GM12878 (cell line): ENCODE measurements around the gene IFRD2. TPM values are rescaled to one million over a fixed set of nuclear protein-coding genes. Genes with fewer than 3 reads are reported as not detected.

ENCODE experiments used
- BMI1 ChIP-seq: fragments of 450-650 bp; IDR thresholded peaks from 2 replicates; pipeline ENCODE4 v1.6.1; 2016; ENCODE audit warnings: mild to moderate bottlenecking, moderate library complexity, borderline replicate concordance
- CEBPB ChIP-seq, 2 experiments: fragments of 150-350 bp in 1 of 2; IDR thresholded peaks; 2 replicates each; pipeline ENCODE4 v1.6.1; 2012 to 2014; ENCODE audit warnings: low read depth in 2 of 2, low read length in 2 of 2, borderline replicate concordance in 1 of 2, inconsistent platforms in 1 of 2
- ELK1 ChIP-seq: IDR thresholded peaks from 2 replicates; pipeline ENCODE4 v1.6.1; 2012; ENCODE audit warnings: low read depth, low read length, improper control_type of control experiment
- FOS ChIP-seq: IDR thresholded peaks from 3 replicates; pipeline ENCODE4 v1.6.1; 2011; ENCODE audit warnings: borderline replicate concordance; ENCODE audit not compliant: insufficient read length; ENCODE audit errors: extremely low read depth
- GATAD2B ChIP-seq: fragments of 450-650 bp; conservative IDR thresholded peaks from 2 replicates; pipeline ENCODE4 v1.6.1; 2017; ENCODE audit warnings: low read depth, mild to moderate bottlenecking, moderate library complexity
- LARP7 ChIP-seq: fragments of 450-650 bp; IDR thresholded peaks from 2 replicates; pipeline ENCODE4 v1.6.1; 2017; ENCODE audit warnings: mild to moderate bottlenecking
- NFYA ChIP-seq: IDR thresholded peaks from 2 replicates; pipeline ENCODE4 v1.6.1; 2011; ENCODE audit warnings: low read depth, mild to moderate bottlenecking, low read length, improper control_type of control experiment, borderline replicate concordance
- POLR2AphosphoS2 ChIP-seq: IDR thresholded peaks from 2 replicates; pipeline ENCODE4 v1.6.1; 2011; ENCODE audit warnings: low read depth, mild to moderate bottlenecking, low read length, improper control_type of control experiment, moderate library complexity
- POU2F2 ChIP-seq: IDR thresholded peaks from 3 replicates; pipeline ENCODE4 v1.6.1; 2011; ENCODE audit warnings: low read depth, mild to moderate bottlenecking, low read length, borderline replicate concordance
- RAD21 ChIP-seq: IDR thresholded peaks from 2 replicates; pipeline ENCODE4 v1.6.1; 2011; ENCODE audit warnings: mild to moderate bottlenecking, low read depth, low read length, moderate library complexity; ENCODE audit not compliant: insufficient read depth
- STAT3 ChIP-seq: IDR thresholded peaks from 2 replicates; pipeline ENCODE4 v1.6.1; 2011; ENCODE audit warnings: low read depth, low read length, improper control_type of control experiment
- SUPT20H ChIP-seq: IDR thresholded peaks from 2 replicates; pipeline ENCODE4 v1.6.1; 2011; ENCODE audit warnings: low read depth, mild to moderate bottlenecking, low read length, moderate library complexity, borderline replicate concordance; ENCODE audit not compliant: control insufficient read depth
- ZBED1 ChIP-seq: IDR thresholded peaks from 2 replicates; pipeline ENCODE4 v1.6.1; 2016; ENCODE audit warnings: borderline replicate concordance
- ZNF24 ChIP-seq: fragments of 450-650 bp; IDR thresholded peaks from 2 replicates; pipeline ENCODE4 v1.6.1; 2017; ENCODE audit warnings: antibody characterized with exemption, mild to moderate bottlenecking
- ZNF384 ChIP-seq: IDR thresholded peaks from 2 replicates; pipeline ENCODE4 v1.6.1; 2012; ENCODE audit warnings: low read depth, mild to moderate bottlenecking, low read length, improper control_type of control experiment, borderline replicate concordance
- ZNF592 ChIP-seq: fragments of 450-650 bp; IDR thresholded peaks from 2 replicates; pipeline ENCODE4 v1.6.1; 2017; ENCODE audit warnings: mild to moderate bottlenecking, moderate library complexity
- polyA plus RNA-seq, 11 experiments: library from polyadenylated mRNA; depleted of rRNA in 4 of 11; unstranded in 6 of 11; stranded (reverse) in 5 of 11; fragments of >200 nt; fragmentation: Nextera tagmentation in 4 of 11; fragmentation: Illumina TruSeq in 1 of 11; extraction: Ambion mirVana in 4 of 11; extraction: Trizol in 1 of 11; gene quantifications; 1 replicate in 1 of 11; 2 replicates in 10 of 11; pipeline versions ENCODE4 v1.2.1 to v1.2.3, GENCODE V29; 2011 to 2016; ENCODE audit warnings: inconsistent platforms in 2 of 11, missing spikeins in 2 of 11, low read depth in 1 of 11
- total RNA-seq, 4 experiments: library from RNA; depleted of rRNA in 3 of 4; stranded (reverse); fragments of >200 nt in 3 of 4; fragmentation: Illumina TruSeq in 1 of 4; extraction: Trizol in 1 of 4; gene quantifications; 2 replicates each; pipeline versions ENCODE4 v1.2.1 to v1.2.3, GENCODE V29; 2013 to 2021
- TF ChIP-seq, protein P1 (sequence below): fragments of 450-650 bp; formaldehyde crosslinking; IDR thresholded peaks from 2 replicates; pipeline ENCODE4 v1.4.0; 2020; ENCODE audit warnings: mild to moderate bottlenecking, moderate library complexity

IFRD2 gene
- total and polyA plus RNA-seq, 10 of the 15 experiments (the other 5 are each of a cell fraction or from before 2014, with no cell fraction given): 19.1 to 153 (median 80.3) TPM

GRCh38 chr3:50245831-50246516 is 46.3 kb downstream of the IFRD2 start (continued):
- no peak for TF ChIP-seq ZNF592
- TF ChIP-seq GATAD2B: peak; percentile 69; the same call in 1 of the 2 replicates
- TF ChIP-seq, protein P1, sequence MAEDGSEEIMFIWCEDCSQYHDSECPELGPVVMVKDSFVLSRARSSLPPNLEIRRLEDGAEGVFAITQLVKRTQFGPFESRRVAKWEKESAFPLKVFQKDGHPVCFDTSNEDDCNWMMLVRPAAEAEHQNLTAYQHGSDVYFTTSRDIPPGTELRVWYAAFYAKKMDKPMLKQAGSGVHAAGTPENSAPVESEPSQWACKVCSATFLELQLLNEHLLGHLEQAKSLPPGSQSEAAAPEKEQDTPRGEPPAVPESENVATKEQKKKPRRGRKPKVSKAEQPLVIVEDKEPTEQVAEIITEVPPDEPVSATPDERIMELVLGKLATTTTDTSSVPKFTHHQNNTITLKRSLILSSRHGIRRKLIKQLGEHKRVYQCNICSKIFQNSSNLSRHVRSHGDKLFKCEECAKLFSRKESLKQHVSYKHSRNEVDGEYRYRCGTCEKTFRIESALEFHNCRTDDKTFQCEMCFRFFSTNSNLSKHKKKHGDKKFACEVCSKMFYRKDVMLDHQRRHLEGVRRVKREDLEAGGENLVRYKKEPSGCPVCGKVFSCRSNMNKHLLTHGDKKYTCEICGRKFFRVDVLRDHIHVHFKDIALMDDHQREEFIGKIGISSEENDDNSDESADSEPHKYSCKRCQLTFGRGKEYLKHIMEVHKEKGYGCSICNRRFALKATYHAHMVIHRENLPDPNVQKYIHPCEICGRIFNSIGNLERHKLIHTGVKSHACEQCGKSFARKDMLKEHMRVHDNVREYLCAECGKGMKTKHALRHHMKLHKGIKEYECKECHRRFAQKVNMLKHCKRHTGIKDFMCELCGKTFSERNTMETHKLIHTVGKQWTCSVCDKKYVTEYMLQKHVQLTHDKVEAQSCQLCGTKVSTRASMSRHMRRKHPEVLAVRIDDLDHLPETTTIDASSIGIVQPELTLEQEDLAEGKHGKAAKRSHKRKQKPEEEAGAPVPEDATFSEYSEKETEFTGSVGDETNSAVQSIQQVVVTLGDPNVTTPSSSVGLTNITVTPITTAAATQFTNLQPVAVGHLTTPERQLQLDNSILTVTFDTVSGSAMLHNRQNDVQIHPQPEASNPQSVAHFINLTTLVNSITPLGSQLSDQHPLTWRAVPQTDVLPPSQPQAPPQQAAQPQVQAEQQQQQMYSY (CRISPR knock-in tag): no peak
- peak; percentile 89 for TF ChIP-seq RAD21
- no peak for TF ChIP-seq ZBED1
- peak; percentile 41; the same call in 1 of the 3 replicates for TF ChIP-seq POU2F2
- no peak for TF ChIP-seq CEBPB (IDR thresholded peaks at IDR 0.05; ENCODE audit: borderline replicate concordance in 1 of 2, low read depth in 2 of 2, low read length in 2 of 2)
- no peak for TF ChIP-seq ZNF24
- no peak for TF ChIP-seq SUPT20H
- no peak for TF ChIP-seq ELK1
- TF ChIP-seq LARP7: no peak; the same call in 1 of the 2 replicates
- no peak for TF ChIP-seq NFYA
- TF ChIP-seq FOS: no peak
- no peak for TF ChIP-seq POLR2AphosphoS2
- TF ChIP-seq BMI1: peak; percentile 84
- no peak for TF ChIP-seq STAT3
- no peak for TF ChIP-seq ZNF384
